NCI-H2196 treated with DMSO at 0.1 percent for 48 hours (cell line): Measurements from ENCODE around the gene IL17RE.

Source experiments
- DNase-seq: peaks from one replicate; lab custom pipeline; 2025; ENCODE audit not compliant: unreplicated experiment; lab: John Stamatoyannopoulos, UW

IL17RE gene

GRCh38 chr3:9951598-9951961, 48.9 kb downstream of the IL17RE start:
- no peak for DNase-seq

GRCh38 chr3:9951962-9952805, 49.5 kb downstream of the IL17RE start, which contains the start of gene PRRT3:
PRRT3 (minus strand) TSS chr3:9952408; CDS start chr3:9950115, 2,293 bp downstream.
- DNase-seq = no peak

- no peak for DNase-seq
These were observed 52.4 kb downstream of the IL17RE start for GRCh38 chr3:9955067-9955502.

- DNase-seq = no peak
These were observed 53.1 kb downstream of the IL17RE start for GRCh38 chr3:9955611-9956352.

- no peak for DNase-seq
These were observed 54.6 kb downstream of the IL17RE start for GRCh38 chr3:9957214-9957613.

GRCh38 chr3:9965200-9965875, 62.7 kb downstream of the IL17RE start:
- no peak for DNase-seq
